ENCODE data around the gene JUN.

Gene JUN

DNA sequence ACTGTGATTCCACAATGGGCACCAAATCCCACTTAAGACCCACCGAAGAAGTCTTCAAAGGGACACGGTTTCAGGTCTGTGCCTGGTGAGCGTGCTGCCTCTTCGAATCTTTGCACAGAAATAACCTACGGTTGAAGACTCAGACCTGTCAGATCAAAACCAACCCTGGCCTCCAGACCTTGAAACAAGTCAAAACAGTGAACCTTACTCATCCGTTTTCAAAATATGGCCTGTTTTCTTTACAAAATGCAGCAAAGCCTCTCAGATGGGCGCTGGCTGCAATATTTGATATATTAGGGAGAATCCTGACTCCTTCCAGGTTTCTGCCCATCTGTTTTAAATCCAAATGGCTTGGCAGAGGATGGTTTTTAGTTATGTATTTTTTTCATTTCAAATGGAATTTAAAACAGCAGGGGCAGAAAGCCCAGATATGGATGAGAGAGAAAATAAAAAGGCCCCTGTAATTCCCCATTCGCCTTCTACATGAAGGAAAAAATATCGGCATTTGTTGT lies 14.0 kb downstream of the JUN start:
- TF ChIP-seq TEAD4 (IDR thresholded peaks at IDR 0.05) (no peak), CEBPB (IDR thresholded peaks at IDR 0.05) (no peak), NFIC (IDR thresholded peaks at IDR 0.05) (no peak), RAD21 (IDR thresholded peaks at IDR 0.05; ENCODE audit: low read depth) (no peak), EGR1 (IDR thresholded peaks at IDR 0.05) (no peak), YY1 (IDR thresholded peaks at IDR 0.05; ENCODE audit: low read depth) (no peak), FOXM1 (IDR thresholded peaks at IDR 0.05; ENCODE audit: borderline replicate concordance, low read depth) (no peak), ZBTB7A (IDR thresholded peaks at IDR 0.05; ENCODE audit: low read depth) (no peak), TAF1 (IDR thresholded peaks at IDR 0.05; ENCODE audit: low read depth) (no peak), TCF12 (IDR thresholded peaks at IDR 0.05; ENCODE audit: low read depth) (no peak), CREB1 (IDR thresholded peaks at IDR 0.05; ENCODE audit: low read depth) (no peak), EP300 (IDR thresholded peaks at IDR 0.05; ENCODE audit: borderline replicate concordance) (no peak)
- TF ChIP-seq, protein P1, sequence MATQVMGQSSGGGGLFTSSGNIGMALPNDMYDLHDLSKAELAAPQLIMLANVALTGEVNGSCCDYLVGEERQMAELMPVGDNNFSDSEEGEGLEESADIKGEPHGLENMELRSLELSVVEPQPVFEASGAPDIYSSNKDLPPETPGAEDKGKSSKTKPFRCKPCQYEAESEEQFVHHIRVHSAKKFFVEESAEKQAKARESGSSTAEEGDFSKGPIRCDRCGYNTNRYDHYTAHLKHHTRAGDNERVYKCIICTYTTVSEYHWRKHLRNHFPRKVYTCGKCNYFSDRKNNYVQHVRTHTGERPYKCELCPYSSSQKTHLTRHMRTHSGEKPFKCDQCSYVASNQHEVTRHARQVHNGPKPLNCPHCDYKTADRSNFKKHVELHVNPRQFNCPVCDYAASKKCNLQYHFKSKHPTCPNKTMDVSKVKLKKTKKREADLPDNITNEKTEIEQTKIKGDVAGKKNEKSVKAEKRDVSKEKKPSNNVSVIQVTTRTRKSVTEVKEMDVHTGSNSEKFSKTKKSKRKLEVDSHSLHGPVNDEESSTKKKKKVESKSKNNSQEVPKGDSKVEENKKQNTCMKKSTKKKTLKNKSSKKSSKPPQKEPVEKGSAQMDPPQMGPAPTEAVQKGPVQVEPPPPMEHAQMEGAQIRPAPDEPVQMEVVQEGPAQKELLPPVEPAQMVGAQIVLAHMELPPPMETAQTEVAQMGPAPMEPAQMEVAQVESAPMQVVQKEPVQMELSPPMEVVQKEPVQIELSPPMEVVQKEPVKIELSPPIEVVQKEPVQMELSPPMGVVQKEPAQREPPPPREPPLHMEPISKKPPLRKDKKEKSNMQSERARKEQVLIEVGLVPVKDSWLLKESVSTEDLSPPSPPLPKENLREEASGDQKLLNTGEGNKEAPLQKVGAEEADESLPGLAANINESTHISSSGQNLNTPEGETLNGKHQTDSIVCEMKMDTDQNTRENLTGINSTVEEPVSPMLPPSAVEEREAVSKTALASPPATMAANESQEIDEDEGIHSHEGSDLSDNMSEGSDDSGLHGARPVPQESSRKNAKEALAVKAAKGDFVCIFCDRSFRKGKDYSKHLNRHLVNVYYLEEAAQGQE (IDR thresholded peaks at IDR 0.05; ENCODE audit: low read depth): no peak
- TF ChIP-seq, protein P2, sequence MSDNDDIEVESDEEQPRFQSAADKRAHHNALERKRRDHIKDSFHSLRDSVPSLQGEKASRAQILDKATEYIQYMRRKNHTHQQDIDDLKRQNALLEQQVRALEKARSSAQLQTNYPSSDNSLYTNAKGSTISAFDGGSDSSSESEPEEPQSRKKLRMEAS (IDR thresholded peaks at IDR 0.05): no peak
- TF ChIP-seq, protein P3, sequence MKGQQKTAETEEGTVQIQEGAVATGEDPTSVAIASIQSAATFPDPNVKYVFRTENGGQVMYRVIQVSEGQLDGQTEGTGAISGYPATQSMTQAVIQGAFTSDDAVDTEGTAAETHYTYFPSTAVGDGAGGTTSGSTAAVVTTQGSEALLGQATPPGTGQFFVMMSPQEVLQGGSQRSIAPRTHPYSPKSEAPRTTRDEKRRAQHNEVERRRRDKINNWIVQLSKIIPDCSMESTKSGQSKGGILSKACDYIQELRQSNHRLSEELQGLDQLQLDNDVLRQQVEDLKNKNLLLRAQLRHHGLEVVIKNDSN (IDR thresholded peaks at IDR 0.05): no peak

DNA sequence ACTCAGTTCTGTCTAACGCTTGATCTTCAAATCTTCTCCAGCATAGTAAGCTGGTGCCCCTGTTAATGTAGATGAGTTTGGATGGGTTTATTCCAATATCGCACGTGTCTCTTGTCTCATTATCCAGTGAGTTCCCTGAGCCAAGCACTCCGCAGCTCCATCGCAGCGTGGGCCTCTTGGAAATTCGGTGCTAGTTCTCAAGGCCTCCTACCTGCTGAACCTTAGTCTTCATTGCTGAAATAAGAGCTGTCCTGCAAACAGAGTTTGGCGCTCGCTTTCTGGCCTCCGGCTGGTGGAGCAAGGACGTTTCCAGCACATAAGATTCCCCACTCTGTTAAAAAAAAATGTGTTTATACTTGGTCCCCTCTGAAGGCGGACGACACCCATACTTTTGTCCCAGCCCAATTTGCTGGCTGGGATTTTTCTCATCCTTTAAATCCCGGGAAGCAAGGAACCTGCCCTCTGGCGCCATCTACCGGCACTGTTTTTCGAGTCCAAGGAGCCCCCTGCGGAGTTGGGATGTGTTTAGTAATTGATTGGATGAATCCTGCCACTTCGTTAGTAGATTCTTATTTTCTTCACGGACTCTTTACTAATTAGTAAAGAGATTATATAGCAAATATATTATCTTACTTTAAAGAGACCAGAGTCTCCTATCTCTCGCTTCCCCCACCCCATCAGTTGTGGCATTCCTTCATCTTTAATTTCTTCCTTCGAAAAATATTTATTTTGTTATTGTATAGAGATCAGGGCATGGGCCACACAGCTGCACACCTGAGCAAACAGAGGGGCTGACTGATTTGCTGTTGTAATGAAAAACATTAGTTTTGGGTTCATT lies 14.7 kb downstream of the JUN start:
- TF ChIP-seq CREB1 (IDR thresholded peaks at IDR 0.05; ENCODE audit: low read depth) (no peak), RAD21 (IDR thresholded peaks at IDR 0.05; ENCODE audit: low read depth) (peak; percentile 84)

DNA sequence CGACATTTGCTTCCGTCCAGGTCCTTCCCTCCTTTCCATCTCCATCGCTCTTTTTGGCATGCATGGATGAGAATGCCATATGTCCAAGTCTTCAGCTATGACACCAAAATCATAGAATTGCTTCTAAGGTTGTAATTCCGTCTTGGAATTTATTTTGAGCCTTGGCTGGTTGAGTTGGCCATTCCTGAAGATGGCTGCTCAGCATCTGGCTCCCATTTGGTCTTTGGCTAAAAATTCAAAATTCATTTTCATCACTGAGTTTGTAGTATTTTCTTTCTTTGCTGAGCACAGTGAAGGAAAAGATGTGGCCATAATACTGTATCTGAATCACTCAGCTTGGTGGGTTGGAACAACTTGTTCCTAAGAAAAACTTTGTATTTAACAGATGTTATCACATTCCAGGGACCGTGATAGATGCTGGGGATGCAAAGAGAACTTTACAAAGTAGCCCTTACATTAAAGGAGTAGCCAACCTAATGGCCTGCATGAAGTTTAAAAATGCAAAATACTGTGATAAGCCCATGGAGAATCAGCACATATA lies 15.6 kb downstream of the JUN start:
- TF ChIP-seq TEAD4 (IDR thresholded peaks at IDR 0.05) (no peak), EP300 (IDR thresholded peaks at IDR 0.05; ENCODE audit: borderline replicate concordance) (no peak), ZBTB7A (IDR thresholded peaks at IDR 0.05; ENCODE audit: low read depth) (no peak), CREB1 (IDR thresholded peaks at IDR 0.05; ENCODE audit: low read depth) (no peak), CEBPB (IDR thresholded peaks at IDR 0.05) (no peak), EGR1 (IDR thresholded peaks at IDR 0.05) (no peak), RAD21 (IDR thresholded peaks at IDR 0.05; ENCODE audit: low read depth) (no peak), FOXM1 (IDR thresholded peaks at IDR 0.05; ENCODE audit: borderline replicate concordance, low read depth) (no peak), YY1 (IDR thresholded peaks at IDR 0.05; ENCODE audit: low read depth) (no peak)
- TF ChIP-seq, protein P3 (IDR thresholded peaks at IDR 0.05): no peak

DNA sequence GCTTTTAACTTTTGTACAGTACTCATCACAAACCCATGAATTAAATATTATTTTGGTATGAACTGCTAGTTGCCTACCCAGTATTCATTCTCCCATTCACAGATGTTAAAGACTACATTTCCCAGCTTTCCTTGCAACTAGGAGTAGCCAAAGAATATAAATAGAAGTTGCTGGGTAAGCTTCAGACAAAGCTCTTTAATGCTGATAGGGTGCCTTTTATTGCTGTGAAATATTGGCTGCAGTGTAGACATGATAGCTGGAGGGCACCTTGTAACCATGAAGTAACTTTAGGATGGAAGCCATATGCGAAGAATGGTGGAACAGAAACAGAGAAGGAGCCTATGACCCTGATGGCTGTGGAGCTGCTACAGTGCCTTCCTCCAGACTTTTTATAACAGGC lies 16.7 kb downstream of the JUN start:
- no peak for TF ChIP-seq CREB1 (IDR thresholded peaks at IDR 0.05; ENCODE audit: low read depth)
- TF ChIP-seq RAD21 (IDR thresholded peaks at IDR 0.05; ENCODE audit: low read depth): no peak
- TF ChIP-seq TCF12 (IDR thresholded peaks at IDR 0.05; ENCODE audit: low read depth): no peak
- TF ChIP-seq, protein P3 (IDR thresholded peaks at IDR 0.05): no peak
- TF ChIP-seq FOXM1 (IDR thresholded peaks at IDR 0.05; ENCODE audit: borderline replicate concordance, low read depth): no peak
- TF ChIP-seq YY1 (IDR thresholded peaks at IDR 0.05; ENCODE audit: low read depth): no peak
- TF ChIP-seq, protein P1 (IDR thresholded peaks at IDR 0.05; ENCODE audit: low read depth): no peak
- TF ChIP-seq EP300 (IDR thresholded peaks at IDR 0.05; ENCODE audit: borderline replicate concordance): no peak
- TF ChIP-seq CEBPB (IDR thresholded peaks at IDR 0.05): no peak
- no peak for TF ChIP-seq TAF1 (IDR thresholded peaks at IDR 0.05; ENCODE audit: low read depth)
- TF ChIP-seq EGR1 (IDR thresholded peaks at IDR 0.05): no peak
- no peak for TF ChIP-seq NFIC (IDR thresholded peaks at IDR 0.05)
- no peak for TF ChIP-seq ZBTB7A (IDR thresholded peaks at IDR 0.05; ENCODE audit: low read depth)
- TF ChIP-seq, protein P2 (IDR thresholded peaks at IDR 0.05): no peak
- no peak for TF ChIP-seq TEAD4 (IDR thresholded peaks at IDR 0.05)

DNA sequence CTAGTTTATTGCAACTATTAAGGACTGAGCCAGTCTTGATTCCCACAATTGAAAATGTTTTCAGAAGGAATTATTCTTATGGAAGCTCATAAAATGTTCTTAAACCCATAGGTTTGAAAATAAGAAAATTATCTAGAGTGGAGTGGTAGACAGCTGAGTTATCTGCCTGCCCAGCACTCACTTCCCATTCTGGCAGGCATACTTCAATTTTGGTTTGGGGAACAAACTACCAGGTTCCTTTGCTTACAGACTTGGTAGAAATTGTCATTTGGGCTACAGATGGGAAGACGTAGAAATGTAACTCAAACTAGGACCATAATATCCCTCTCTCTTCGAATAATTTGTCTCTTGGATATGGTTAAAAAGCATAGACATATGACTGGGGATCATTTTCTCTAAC lies 18.4 kb downstream of the JUN start:
- TF ChIP-seq, protein P3 (IDR thresholded peaks at IDR 0.05): no peak
- no peak for TF ChIP-seq TEAD4 (IDR thresholded peaks at IDR 0.05)

Data from Ishikawa (cell line).